ENCODE results near the gene ALPK1. TPM values are rescaled to one million over a fixed set of nuclear protein-coding genes. Genes with fewer than 3 reads are reported as not detected.

The ALPK1 gene
- total RNA-seq, 1 experiment from 2014 or later: 21.3 TPM

DNA sequence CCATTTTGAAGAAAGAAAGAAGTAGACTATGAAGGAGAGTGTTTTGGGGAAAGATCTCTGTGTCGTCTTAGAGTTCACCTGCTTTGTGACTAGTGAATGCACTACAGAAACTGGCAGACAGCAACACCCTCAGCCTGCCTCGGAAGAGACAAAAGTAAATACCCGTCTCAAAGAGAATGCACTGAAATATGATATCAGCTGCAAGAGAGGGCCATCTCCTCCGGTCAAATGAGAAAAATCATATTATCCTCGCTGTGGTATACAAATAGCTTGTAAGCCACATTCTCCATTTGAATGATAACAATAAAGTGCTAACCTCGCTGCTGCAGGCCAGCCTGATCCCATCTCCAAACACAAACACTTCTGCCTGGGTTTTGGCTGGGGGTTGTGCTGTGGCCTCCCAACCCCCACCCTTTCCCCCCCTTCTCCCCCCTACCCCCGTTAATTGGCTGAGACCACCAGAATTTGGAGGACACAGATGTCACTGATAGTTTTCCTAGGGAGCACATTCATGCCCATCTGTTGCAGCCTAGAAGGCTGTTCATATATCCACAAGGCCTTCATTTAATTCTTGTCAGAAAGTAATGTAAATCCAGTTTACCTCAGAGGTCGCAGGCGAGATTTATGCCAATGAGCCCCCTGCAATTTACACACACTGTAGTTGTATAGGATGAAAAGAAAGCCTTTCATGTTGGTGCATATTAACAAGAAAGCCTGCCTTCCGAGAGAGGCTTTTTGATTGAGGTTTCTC lies 46.3 kb downstream of the ALPK1 start:
- Histone ChIP-seq H3K9me3 (ENCODE audit: control insufficient read depth in 1 of 2, insufficient read depth in 1 of 2, low read depth in 1 of 2, low read length in 2 of 2) (no peaks in the 10 kb centered on the region), H4K20me1 (ENCODE audit: insufficient read depth) (no peaks in the 10 kb centered on the region), H3K36me3 (ENCODE audit: control insufficient read depth in 1 of 2, insufficient read depth in 2 of 2, low read length in 2 of 2) (no peaks in the 10 kb centered on the region), H2AFZ (ENCODE audit: low read depth, low read length, poor library complexity, severe bottlenecking) (no peak overlapping the region), H3K27me3 (ENCODE audit: insufficient read depth, low read length) (no peaks in the 10 kb centered on the region), H3K4me3 (replicated peaks in 1 of 2; ENCODE audit: low read depth in 1 of 2, low read length in 2 of 2) (no peak overlapping the region), H3K27ac (ENCODE audit: low read depth, low read length) (no peak overlapping the region), H3K4me2 (ENCODE audit: low read length) (no peak overlapping the region), H3K79me2 (ENCODE audit: insufficient read depth, low read length) (no peaks in the 10 kb centered on the region), H3K9ac (ENCODE audit: low read length) (no peak overlapping the region), H3K9me2 (ENCODE audit: insufficient read depth) (no peaks in the 10 kb centered on the region), H3K4me1 (ENCODE audit: control insufficient read depth in 1 of 2, insufficient read depth in 2 of 2, low read length in 2 of 2) (peaks cover 0 to 5% of the 10 kb centered on the region in 2 experiments; a peak in 1 of 4 replicates)
- BruUV-seq (replicated peaks): no TSS peak
- intact Hi-C loops (cut with micrococcal nuclease): no loop called here
- ChIA-PET RAD21 (ENCODE audit: low non-redundant PET in 1 of 2, low total read pairs in 2 of 2, uncharacterized antibody in 2 of 2, unreplicated experiment in 2 of 2) (no interaction called here), CTCF (no interaction called here), POLR2A (no interaction called here)
- ATAC-seq (no peak), DNase-seq (ENCODE audit: low read depth, low spot score) (no peak)
- TF ChIP-seq ELF1 (IDR thresholded peaks at IDR 0.05; ENCODE audit: borderline replicate concordance, low read depth) (no peak), POLR2A (IDR thresholded peaks at IDR 0.05; ENCODE audit: borderline replicate concordance, extremely low read depth, insufficient read depth, insufficient read length) (no peak), ZNF274 (IDR thresholded peaks at IDR 0.05; ENCODE audit: low read depth, low read length) (no peak), CEBPB (IDR thresholded peaks at IDR 0.05; ENCODE audit: low read depth) (no peak), SRF (IDR thresholded peaks at IDR 0.05; ENCODE audit: low read depth) (no peak), FOSL1 (IDR thresholded peaks at IDR 0.05; ENCODE audit: low read depth) (no peak), POLR2AphosphoS5 (IDR thresholded peaks at IDR 0.05; ENCODE audit: low read depth, low read length) (no peak), SP1 (IDR thresholded peaks at IDR 0.05; ENCODE audit: low read depth) (no peak), YY1 (IDR thresholded peaks at IDR 0.05; ENCODE audit: extremely low read depth, insufficient replicate concordance, low read depth, low read length) (no peak), EGR1 (IDR thresholded peaks at IDR 0.05; ENCODE audit: low read depth) (no peak), ZFX (IDR thresholded peaks at IDR 0.05) (no peak)
- TF ChIP-seq, protein P1, sequence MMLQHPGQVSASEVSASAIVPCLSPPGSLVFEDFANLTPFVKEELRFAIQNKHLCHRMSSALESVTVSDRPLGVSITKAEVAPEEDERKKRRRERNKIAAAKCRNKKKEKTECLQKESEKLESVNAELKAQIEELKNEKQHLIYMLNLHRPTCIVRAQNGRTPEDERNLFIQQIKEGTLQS (IDR thresholded peaks at IDR 0.05): no peak
- TF ChIP-seq, protein P2, sequence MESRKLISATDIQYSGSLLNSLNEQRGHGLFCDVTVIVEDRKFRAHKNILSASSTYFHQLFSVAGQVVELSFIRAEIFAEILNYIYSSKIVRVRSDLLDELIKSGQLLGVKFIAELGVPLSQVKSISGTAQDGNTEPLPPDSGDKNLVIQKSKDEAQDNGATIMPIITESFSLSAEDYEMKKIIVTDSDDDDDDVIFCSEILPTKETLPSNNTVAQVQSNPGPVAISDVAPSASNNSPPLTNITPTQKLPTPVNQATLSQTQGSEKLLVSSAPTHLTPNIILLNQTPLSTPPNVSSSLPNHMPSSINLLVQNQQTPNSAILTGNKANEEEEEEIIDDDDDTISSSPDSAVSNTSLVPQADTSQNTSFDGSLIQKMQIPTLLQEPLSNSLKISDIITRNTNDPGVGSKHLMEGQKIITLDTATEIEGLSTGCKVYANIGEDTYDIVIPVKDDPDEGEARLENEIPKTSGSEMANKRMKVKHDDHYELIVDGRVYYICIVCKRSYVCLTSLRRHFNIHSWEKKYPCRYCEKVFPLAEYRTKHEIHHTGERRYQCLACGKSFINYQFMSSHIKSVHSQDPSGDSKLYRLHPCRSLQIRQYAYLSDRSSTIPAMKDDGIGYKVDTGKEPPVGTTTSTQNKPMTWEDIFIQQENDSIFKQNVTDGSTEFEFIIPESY (IDR thresholded peaks at IDR 0.05; ENCODE audit: extremely low read depth, insufficient replicate concordance, low read length): no peak
- TF ChIP-seq, protein P3, sequence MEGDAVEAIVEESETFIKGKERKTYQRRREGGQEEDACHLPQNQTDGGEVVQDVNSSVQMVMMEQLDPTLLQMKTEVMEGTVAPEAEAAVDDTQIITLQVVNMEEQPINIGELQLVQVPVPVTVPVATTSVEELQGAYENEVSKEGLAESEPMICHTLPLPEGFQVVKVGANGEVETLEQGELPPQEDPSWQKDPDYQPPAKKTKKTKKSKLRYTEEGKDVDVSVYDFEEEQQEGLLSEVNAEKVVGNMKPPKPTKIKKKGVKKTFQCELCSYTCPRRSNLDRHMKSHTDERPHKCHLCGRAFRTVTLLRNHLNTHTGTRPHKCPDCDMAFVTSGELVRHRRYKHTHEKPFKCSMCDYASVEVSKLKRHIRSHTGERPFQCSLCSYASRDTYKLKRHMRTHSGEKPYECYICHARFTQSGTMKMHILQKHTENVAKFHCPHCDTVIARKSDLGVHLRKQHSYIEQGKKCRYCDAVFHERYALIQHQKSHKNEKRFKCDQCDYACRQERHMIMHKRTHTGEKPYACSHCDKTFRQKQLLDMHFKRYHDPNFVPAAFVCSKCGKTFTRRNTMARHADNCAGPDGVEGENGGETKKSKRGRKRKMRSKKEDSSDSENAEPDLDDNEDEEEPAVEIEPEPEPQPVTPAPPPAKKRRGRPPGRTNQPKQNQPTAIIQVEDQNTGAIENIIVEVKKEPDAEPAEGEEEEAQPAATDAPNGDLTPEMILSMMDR (IDR thresholded peaks at IDR 0.05 in 2 of 3, conservative IDR thresholded peaks at IDR 0.05 in 1 of 3; ENCODE audit: borderline replicate concordance in 1 of 3, insufficient read depth in 1 of 3, low read depth in 2 of 3, low read length in 2 of 3): no peak
- TF ChIP-seq, protein P4, sequence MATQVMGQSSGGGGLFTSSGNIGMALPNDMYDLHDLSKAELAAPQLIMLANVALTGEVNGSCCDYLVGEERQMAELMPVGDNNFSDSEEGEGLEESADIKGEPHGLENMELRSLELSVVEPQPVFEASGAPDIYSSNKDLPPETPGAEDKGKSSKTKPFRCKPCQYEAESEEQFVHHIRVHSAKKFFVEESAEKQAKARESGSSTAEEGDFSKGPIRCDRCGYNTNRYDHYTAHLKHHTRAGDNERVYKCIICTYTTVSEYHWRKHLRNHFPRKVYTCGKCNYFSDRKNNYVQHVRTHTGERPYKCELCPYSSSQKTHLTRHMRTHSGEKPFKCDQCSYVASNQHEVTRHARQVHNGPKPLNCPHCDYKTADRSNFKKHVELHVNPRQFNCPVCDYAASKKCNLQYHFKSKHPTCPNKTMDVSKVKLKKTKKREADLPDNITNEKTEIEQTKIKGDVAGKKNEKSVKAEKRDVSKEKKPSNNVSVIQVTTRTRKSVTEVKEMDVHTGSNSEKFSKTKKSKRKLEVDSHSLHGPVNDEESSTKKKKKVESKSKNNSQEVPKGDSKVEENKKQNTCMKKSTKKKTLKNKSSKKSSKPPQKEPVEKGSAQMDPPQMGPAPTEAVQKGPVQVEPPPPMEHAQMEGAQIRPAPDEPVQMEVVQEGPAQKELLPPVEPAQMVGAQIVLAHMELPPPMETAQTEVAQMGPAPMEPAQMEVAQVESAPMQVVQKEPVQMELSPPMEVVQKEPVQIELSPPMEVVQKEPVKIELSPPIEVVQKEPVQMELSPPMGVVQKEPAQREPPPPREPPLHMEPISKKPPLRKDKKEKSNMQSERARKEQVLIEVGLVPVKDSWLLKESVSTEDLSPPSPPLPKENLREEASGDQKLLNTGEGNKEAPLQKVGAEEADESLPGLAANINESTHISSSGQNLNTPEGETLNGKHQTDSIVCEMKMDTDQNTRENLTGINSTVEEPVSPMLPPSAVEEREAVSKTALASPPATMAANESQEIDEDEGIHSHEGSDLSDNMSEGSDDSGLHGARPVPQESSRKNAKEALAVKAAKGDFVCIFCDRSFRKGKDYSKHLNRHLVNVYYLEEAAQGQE (IDR thresholded peaks at IDR 0.05; ENCODE audit: low read depth): no peak
